Measurements from ENCODE around the gene CAMK2G.

DNA sequence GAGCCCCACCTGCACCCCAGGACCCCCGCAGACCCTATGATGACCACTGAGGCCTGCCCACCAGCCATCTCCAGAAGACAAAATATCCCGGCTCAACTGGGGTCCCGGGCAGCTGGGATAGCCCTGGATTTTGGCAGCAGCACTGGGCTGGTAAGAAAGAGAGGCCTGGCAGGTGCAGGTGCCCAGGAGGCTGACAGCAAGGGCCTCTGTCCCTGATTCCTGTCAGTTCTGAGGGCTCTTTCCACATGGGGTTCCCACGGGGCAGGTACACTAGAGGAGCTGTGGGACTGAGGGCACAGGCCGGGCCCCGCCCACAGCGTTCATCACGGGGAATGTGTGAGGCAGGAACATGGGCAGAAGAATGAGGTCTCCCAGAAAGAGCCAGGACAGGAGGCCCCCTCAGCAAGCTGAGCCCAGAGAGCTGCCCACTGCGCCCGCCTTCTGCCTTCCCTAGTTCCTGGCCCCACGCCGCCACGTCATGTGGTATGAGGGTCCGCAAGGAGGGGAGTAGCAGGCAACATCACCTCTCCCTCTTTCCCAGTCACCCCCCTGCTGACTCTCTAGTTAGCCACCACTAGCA, 50.1 kb downstream of the CAMK2G start:
- TF ChIP-seq, protein P1, sequence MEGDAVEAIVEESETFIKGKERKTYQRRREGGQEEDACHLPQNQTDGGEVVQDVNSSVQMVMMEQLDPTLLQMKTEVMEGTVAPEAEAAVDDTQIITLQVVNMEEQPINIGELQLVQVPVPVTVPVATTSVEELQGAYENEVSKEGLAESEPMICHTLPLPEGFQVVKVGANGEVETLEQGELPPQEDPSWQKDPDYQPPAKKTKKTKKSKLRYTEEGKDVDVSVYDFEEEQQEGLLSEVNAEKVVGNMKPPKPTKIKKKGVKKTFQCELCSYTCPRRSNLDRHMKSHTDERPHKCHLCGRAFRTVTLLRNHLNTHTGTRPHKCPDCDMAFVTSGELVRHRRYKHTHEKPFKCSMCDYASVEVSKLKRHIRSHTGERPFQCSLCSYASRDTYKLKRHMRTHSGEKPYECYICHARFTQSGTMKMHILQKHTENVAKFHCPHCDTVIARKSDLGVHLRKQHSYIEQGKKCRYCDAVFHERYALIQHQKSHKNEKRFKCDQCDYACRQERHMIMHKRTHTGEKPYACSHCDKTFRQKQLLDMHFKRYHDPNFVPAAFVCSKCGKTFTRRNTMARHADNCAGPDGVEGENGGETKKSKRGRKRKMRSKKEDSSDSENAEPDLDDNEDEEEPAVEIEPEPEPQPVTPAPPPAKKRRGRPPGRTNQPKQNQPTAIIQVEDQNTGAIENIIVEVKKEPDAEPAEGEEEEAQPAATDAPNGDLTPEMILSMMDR (IDR thresholded peaks at IDR 0.05; ENCODE audit: borderline replicate concordance, extremely low read depth, low read length, poor library complexity, severe bottlenecking), result no peak
- no peak for TF ChIP-seq EZH2 (IDR thresholded peaks at IDR 0.05; ENCODE audit: borderline replicate concordance, low read depth, low read length, severe bottlenecking)
